Testis (tissue), 2 donors: ENCODE data around the gene TPCN2.

ENCODE experiments used
- POLR2A ChIP-seq: fragments of 450-650 bp; IDR thresholded peaks from one replicate; pipeline ENCODE4 v1.6.1; 2017; ENCODE audit warnings: antibody characterized with exemption, mild to moderate bottlenecking, moderate library complexity
- TF ChIP-seq, protein P1 (sequence below), 3 experiments: fragments of 450-650 bp in 2 of 3; fragments of 200-600 bp in 1 of 3; sonication (generic) in 1 of 3; IDR thresholded peaks; one replicate each; pipeline ENCODE4 v1.5.1; 2016 to 2019; ENCODE audit warnings: antibody characterized with exemption in 3 of 3, mild to moderate bottlenecking in 2 of 3, moderate library complexity in 1 of 3

DNA sequence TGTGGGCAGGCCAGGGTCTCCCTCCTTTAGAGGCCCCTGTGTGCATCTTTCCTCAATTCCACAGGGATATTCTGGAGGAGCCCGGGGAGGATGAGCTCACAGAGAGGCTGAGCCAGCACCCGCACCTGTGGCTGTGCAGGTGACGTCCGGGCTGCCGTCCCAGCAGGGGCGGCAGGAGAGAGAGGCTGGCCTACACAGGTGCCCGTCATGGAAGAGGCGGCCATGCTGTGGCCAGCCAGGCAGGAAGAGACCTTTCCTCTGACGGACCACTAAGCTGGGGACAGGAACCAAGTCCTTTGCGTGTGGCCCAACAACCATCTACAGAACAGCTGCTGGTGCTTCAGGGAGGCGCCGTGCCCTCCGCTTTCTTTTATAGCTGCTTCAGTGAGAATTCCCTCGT lies 39.1 kb downstream of the TPCN2 start:
- TF ChIP-seq, protein P1, sequence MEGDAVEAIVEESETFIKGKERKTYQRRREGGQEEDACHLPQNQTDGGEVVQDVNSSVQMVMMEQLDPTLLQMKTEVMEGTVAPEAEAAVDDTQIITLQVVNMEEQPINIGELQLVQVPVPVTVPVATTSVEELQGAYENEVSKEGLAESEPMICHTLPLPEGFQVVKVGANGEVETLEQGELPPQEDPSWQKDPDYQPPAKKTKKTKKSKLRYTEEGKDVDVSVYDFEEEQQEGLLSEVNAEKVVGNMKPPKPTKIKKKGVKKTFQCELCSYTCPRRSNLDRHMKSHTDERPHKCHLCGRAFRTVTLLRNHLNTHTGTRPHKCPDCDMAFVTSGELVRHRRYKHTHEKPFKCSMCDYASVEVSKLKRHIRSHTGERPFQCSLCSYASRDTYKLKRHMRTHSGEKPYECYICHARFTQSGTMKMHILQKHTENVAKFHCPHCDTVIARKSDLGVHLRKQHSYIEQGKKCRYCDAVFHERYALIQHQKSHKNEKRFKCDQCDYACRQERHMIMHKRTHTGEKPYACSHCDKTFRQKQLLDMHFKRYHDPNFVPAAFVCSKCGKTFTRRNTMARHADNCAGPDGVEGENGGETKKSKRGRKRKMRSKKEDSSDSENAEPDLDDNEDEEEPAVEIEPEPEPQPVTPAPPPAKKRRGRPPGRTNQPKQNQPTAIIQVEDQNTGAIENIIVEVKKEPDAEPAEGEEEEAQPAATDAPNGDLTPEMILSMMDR (IDR thresholded peaks at IDR 0.05), result no peak
- TF ChIP-seq POLR2A, result no peak
